ENCODE measurements around the gene PPFIA1.

DNA sequence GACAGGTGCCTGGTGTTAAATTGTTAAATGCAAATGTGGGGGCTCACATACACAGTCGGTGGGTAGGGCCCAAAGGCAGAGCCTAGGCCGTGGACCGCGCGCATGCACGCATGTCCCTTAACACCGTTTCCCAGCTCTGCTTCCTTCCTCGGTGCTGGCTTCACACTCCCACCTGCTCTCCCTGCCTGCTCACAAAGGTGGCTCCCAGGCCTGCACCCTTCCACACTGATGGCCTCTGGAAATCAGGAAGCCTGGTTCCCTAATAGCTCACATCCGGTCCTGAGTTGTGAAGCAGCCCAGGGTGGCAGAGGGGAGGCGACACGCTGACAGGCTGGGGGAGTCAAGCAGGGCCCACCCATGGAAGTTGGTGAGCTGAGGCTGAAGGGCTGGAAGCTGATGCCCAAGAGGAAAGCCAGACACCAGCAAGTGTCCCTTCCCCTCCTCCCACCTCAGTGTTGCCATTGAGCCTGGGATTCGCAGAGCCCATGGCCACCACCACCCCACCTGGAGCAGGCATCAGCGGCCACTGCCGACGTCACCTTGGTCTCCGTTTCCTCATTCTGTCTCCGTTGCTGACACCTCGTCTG is 114.2 kb downstream of the PPFIA1 start:
- TF ChIP-seq CTCF (IDR thresholded peaks at IDR 0.05) (no peak), POLR2A (IDR thresholded peaks at IDR 0.05) (no peak)

Data from testis (tissue), 2 donors.